HK-2 (cell line): ENCODE data around the gene SLC4A5.
"Not testable (repeated sequence)": the region's sequence is repeated elsewhere in the genome, so short reads cannot be mapped to it uniquely, and the experiment has no call there.

Experiments used
- DNase-seq: peaks from one replicate; pipeline ENCODE4 v3.0.0-alpha.2; 2018; ENCODE audit not compliant: unreplicated experiment

SLC4A5 gene

GRCh38 chr2:74198461-74199274, 144.5 kb downstream of the SLC4A5 start, which contains the start of gene MTHFD2:
MTHFD2 (plus strand) TSS chr2:74198615; CDS start chr2:74198642, 27 bp downstream.
- peak; percentile 96 for DNase-seq

GRCh38 chr2:74198023-74198460, 145.2 kb downstream of the SLC4A5 start:
- no peak for DNase-seq

- no peak for DNase-seq
Observed at GRCh38 chr2:74197049-74197448, 146.2 kb downstream of the SLC4A5 start.

- DNase-seq = no peak
Observed at GRCh38 chr2:74194799-74195198, 148.4 kb downstream of the SLC4A5 start.

GRCh38 chr2:74191596-74192380, 151.4 kb downstream of the SLC4A5 start:
- no peak for DNase-seq

GRCh38 chr2:74188696-74189095, 154.5 kb downstream of the SLC4A5 start:
- DNase-seq = no peak

GRCh38 chr2:74188018-74188601, 155.1 kb downstream of the SLC4A5 start:
- no peak for DNase-seq

GRCh38 chr2:74186706-74187105, 156.5 kb downstream of the SLC4A5 start:
- not testable (repeated sequence) for DNase-seq

GRCh38 chr2:74186038-74186437, 157.2 kb downstream of the SLC4A5 start:
- DNase-seq = no peak

- no peak for DNase-seq
Observed at GRCh38 chr2:74183878-74184277, 159.3 kb downstream of the SLC4A5 start.

GRCh38 chr2:74181739-74182138, 161.5 kb downstream of the SLC4A5 start:
- no peak for DNase-seq

GRCh38 chr2:74179063-74179865, 164.0 kb downstream of the SLC4A5 start:
- DNase-seq = no peak

- peak; percentile 98 for DNase-seq
Observed at GRCh38 chr2:74178211-74179062, 164.8 kb downstream of the SLC4A5 start, which contains the start of gene MOB1A. MOB1A (minus strand) TSS chr2:74178879; CDS start chr2:74178674, 205 bp downstream.

- no peak for DNase-seq
Observed at GRCh38 chr2:74177696-74178095, 165.5 kb downstream of the SLC4A5 start.

- no peak for DNase-seq
Observed at GRCh38 chr2:74174909-74175308, 168.3 kb downstream of the SLC4A5 start.

- no peak for DNase-seq
Observed at GRCh38 chr2:74168739-74169138, 174.5 kb downstream of the SLC4A5 start.
